Raji (cell line): ENCODE data around the gene CACFD1.

Experiments used
- POLR2A ChIP-seq: IDR thresholded peaks from 2 replicates; pipeline ENCODE4 v1.6.1; 2011; ENCODE audit warnings: low read depth, low read length, control low read depth; ENCODE audit not compliant: insufficient read depth

CACFD1 gene

DNA sequence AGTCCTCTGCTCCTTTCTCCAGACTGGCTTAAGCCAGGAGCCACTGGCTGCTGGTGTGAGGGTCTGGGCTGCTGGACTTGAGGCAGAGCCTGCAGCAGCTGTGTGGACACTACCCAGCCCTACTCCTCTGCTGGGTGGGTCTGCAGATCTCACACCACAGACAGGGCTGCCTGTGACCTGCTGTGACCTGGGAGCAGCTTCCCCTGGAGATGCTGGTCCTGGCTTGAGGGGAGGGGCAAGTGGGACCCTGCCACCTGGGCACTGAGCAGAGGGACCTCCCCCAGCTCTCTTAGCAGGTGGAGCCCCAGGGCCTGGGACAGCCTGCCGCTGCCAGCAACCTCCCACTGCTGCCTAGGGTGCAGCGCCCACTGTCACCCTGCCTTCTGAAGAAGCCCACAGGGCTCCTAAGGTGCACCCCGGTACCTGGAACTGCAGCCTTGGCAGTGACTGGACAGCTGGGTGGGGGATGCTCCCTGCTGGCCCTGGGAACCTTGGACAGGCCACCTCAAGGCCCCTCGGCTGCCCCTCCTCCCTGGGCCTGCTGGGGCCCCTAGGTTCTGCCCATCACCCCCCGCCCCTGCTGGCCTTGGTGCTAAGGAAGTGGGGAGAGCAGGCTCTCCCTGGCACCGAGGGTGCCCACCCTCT is 9.1 kb downstream of the CACFD1 start:
- peak; percentile 18; the same call in 1 of the 2 replicates for TF ChIP-seq POLR2A

DNA sequence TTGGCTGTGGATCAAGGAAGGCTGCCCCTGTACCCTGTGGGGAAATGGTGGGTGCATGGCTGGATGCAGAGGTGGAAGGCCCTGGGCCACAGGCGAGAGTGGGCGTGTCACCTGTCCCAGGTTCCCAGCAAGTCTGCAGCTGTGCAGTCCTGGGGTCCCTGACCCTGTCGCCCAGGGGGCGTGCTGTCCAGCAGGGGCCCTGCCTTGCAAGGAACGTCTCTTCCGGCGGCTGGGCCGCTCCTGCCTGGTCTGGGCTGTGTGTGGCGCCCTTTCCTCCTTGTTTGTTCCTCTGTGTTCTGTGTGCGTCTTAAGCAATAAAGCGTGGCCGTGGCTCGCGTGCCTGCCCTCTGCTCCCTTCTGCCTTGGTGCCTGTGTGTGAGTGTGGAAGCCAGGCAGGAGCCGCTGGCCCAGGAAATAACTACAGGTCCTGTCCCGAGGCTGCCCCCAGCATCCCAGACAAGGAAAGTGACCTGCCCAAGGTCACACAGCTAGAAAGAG is 10.7 kb downstream of the CACFD1 start:
- TF ChIP-seq POLR2A, result peak; percentile 36; the same call in 1 of the 2 replicates

DNA sequence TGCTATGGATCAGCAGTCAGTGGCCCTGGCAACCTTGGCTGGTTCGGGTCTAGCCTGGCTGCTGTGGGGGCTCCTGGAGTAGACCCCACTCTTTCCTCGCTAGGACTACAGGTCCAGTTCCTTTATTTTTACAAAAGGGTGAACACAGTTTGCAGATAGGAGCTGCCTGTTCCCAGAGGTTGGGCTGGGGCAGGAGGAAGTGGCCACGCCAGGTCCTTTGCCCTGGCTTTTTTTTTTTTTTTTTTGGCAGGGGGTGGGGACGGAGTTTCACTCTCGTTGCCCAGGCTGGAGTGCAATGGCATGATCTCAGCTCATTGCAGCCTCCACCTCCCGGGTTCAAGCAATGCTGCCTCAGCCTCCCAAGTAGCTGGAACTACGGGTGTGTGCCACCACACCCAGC is 11.2 kb downstream of the CACFD1 start:
- TF ChIP-seq POLR2A, result no peak

DNA sequence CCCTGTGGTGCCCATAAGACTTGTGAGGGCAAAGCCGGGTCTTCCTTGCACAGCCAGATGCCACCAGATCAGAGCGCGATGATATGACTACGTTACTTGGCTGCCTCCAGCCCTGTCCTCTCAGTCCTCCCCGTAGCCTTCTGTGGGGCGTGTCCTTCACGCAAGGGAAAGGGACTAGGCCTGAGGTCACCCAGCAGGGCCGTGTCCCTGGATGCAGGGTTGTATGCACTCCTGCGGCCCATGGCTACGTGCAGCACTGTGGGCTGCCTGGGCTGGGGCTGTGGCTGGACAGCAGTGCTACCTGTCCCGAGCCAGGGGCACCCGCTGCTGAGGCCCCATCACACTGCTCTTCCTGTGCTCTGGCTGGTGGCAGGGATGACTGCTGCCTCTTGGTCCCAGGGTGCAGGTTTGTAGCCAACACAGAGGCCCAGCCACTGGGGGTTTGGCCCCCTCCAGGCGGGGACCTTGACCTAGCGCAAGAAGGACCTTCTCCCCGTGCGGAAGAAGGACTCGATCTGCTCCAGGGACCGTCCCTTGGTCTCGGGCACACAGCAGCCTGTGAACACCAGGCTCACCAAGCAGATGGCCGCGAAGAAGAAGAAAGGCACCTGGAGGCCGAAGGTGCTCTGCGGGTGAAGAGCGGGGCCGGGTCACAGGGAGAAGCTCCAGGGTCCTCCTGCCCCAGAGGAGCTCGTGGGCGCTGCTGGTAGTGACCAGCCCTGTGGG is 11.9 kb downstream of the CACFD1 start:
- no peak for TF ChIP-seq POLR2A

DNA sequence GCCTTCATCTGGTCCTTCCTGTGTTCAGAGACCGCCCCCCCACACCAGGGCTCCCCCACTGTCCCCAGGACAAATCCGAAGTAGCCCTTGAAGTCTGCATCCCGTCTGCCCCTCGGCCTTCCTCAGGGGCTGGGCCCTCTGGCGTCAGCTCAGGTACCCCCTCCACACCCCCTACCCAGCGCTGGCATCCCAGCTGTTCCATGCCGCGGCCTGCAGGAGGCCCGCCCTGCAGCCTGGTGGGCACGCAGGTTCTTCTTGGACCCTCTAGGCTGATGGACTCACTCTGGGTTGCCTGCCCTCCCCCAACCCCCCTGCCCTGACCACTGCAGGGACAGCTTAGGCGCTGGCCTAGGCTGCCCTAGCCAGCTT is 12.5 kb downstream of the CACFD1 start:
- no peak for TF ChIP-seq POLR2A

DNA sequence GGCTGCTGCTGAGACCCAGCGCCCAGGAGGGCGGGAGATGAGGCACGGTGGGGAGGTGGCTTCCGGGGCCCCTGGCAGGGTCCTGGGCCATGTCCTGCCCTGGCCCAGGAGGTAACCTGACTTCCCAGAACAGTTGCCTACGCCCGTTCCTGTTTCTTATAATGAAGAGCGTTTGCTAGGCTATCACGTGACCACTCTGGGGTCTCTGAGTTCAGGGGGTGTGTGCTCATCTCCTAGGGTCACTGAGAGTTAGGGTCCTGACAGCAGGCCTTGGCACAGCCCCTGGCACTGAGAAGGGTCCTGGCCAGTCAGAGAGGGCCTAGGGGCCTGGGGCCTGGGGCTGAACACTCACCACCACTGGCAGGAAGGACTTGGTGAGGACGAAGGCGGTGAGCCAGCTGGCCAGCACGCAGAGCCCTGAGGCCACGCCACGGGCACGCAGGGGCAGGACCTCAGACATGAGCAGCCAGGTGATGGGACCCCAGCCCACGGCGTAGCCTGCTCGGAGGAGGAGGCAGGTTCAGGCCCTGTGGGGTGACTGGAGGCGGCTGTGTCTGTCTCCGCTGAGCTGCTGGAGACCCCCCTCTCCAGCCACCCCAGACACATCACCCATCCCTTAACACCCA is 13.1 kb downstream of the CACFD1 start:
- no peak for TF ChIP-seq POLR2A

DNA sequence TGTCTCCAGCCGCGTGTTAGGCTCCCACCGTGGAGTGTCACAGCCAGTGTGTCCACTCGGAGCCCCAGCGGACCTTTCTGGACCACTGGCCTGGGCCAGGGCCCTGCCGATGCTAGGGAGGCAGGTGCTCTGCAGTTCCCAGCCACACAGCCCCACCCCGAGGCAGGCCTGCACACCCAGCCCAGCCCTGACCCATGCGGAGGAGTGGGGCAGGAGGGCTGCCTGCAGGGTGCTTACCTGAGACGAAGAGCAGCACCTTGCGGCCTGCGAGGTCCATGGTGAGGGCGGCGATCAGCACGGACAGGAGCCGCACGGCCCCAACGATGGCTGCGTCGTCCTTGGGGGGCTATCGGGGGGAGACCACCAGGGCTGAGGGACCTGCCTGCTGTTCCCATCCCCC is 14.0 kb downstream of the CACFD1 start:
- TF ChIP-seq POLR2A, result no peak

DNA sequence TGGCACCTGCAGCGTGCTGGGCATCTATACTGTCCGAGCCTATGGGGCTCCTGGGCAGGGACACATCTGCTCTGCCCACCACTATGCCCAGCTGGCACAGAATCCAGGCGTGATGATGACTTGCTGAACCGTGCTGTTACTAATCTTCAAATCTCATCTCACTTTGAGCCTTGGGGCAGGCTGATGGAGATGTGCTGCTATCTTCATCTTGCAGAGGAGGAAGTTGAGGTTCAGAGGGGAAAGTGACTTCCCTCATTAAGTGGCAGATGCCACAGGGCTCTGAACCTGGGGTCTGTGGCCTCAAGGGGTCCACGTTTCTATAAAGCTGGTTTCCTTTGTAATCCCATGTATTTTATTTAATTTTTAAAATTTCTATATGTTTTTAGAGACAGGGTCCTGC is 14.4 kb downstream of the CACFD1 start:
- no peak for TF ChIP-seq POLR2A

DNA sequence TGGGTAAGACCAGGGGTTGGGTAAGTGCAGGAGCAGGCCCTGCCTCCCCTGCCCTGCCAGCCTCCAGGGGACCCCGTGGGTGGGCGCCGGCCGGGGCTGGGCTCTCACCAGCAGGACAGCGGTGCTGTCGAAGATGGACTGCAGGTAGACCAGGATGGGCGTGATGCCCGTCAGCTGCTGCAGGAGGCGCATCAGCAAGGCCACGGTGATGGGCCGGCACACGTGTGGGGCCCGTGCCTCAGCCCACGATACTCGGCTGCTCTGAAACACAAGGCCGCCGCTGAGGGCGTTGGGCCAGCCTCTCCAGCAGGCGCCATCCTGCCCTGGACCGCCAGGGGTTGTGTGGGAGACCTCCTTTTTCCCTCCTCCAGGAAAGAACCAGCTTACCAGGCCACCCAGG is 15.1 kb downstream of the CACFD1 start:
- no peak for TF ChIP-seq POLR2A

DNA sequence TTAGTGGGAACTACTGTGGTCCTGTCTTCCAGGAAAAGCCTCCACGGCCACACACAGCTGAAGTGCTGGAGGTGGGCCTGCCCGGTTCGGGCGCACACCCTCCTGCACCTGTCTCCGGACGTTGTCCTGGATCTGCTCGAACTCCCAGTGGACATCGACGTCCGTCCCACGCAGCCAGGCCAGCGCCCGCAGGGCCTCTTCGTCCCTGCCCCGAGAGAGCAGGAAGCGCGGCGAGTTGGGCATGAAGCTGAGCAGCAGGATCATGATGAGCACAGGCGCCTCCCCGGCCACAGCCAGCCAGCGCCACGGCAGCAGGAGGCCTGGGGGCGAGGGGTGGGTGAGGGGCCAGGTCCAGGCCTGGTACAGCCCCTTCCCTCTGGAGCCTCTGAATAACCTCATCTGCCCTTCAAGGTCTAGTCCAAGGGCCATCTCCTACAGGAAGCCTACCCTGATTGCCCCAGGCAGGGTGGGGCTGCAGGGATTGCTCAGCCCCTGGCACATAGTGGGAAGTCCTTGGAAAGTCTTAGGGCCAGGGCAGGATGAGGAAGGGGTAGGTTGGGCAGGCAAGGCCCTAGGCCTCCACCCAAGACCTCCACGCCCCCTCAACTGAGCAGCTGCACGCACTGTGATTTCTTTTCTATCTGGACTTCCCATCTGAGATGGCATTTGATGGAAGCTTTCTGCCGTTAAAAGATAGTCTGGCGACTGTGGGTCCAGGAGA is 15.7 kb downstream of the CACFD1 start:
- no peak for TF ChIP-seq POLR2A

DNA sequence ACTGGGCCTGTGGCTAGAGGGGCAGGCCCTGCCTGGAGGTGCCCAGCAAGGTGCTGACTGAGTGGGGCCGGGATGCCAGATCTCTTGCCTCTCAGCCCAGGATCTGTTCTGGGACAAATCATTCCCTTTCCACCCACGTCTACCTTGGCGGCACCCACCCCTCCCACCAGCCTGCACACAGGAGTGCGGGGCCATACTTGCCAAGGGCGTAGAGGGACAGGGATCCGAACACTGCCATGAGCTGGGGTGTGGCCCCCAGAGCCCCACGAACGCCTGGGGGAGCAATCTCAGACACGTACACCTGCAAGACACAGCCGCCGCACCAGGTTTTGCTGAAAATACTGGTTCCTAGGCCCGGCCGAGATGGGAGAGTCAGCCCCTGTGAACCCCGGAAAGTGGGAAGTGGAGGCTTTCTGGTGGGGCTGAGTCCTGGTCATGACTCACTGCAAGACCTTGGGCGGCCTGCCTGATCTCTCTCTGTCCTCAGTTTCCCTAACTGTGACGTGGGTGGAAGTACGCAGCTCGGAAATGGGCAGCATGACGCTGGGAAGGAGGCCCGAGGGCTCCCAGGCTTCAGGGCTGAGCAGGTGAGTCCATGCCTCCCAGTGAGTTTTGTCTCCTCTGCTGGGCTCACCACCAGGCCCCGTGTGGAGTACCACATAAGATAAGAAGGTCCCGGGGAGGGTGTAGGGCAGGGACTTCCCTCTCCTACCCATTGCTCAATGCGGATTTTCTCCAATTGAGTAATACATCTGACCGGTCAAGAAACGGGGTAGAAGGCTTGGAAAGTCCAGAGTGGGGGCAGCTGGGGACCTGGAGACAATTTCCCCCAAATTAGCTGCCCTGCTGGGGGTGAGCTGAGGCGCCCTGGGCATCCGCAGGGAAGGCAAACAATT is 16.5 kb downstream of the CACFD1 start:
- no peak for TF ChIP-seq POLR2A

DNA sequence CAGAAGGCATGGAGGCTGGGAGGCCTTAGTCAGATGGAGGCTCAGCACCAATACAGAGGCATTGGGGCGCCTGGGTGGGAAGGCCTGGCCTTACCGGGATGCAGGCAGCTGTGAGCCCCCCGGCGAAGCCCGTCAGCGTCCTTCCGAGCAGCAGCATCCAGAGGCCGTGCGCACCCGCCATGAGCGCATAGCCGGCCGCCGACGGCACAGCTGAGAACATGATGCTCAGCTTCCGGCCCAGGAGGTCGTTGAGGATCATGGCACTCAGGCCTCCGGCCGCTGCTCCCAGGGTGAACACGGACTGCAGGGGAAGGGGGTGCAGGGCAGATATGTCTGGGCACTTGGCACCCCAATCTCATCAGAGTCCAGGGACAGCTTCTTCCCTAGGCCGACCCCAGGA is 17.2 kb downstream of the CACFD1 start:
- TF ChIP-seq POLR2A, result no peak

DNA sequence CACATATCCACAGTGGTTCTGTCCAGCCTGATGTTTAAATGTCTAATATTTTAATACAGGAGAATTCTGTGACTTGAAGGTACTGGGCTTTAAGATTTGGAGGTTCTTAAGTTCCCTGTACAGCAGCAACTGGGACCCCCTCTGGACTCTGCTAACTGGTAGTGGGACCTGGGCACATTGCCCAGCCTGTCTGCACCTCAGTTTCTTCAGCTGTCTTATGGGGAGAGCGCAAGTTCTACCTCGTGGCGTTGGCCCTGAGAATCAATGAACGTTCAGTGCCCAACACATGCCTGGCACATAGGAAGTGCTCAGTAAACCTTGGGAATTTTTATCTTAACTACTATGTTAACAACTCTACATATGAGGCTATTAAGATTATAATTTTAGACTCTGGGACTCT is 17.7 kb downstream of the CACFD1 start:
- TF ChIP-seq POLR2A, result no peak

DNA sequence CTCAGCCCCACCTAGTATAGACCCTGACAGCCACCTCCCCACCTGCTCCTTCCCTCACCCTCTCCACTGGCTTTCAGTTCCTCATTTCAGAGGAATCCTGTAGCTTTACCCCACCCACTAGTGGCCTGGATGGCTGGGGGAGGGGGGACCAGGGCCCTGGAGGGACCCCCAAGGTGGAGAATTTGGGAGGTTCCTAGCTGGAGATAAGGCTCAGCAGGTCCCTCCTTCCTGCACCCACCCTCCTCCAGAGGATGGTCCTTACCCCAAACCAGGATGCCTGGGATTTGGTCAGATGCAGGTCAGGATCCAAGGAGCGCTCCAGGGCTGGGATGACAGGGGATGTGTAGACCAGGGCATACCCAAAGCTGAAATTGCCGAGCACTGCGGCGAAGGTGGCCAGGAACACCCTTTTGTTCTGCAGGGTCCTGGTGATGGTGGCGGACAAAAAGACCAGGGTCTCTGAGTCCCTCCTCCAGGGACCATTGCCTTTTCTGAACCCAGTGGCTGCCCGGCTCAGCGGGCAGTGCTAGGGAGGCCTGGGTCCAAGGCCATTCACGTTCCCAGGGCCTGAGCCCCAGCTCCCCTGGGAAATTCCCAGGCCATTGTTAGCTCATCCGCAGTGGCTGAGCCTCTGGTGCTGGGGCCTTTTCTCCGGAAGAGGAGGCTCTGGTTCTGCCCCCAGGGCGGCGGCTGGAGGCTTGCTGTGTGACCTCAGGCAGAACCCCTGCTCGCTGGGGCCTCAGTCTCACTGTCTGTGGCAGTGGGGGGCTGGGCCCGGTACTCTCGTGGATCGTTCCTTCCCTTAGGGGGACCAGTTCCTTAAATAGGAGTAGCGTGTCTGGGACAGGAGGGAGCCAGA is 18.4 kb downstream of the CACFD1 start:
- no peak for TF ChIP-seq POLR2A
